CD4-positive, alpha-beta T cell treated with Interleukin-21 for 1 hour (primary cell): ENCODE data around the gene FAM13C.

Experiments used
- DNase-seq: peaks from one replicate; pipeline ENCODE4 v3.0.0-alpha.2; 2020

FAM13C gene

GRCh38 chr10:59360605-59361405 is 1.5 kb downstream of the FAM13C start:
- DNase-seq, result no peak

GRCh38 chr10:59358576-59358975 is 3.8 kb downstream of the FAM13C start:
- DNase-seq, result no peak

- no peak for DNase-seq
Observed at GRCh38 chr10:59354434-59354833, 7.9 kb downstream of the FAM13C start.

GRCh38 chr10:59350558-59350957 is 11.8 kb downstream of the FAM13C start:
- no peak for DNase-seq

GRCh38 chr10:59346321-59346720 is 16.0 kb downstream of the FAM13C start:
- DNase-seq, result no peak

- no peak for DNase-seq
Observed at GRCh38 chr10:59342723-59343122, 19.6 kb downstream of the FAM13C start.

- no peak for DNase-seq
Observed at GRCh38 chr10:59342000-59342399, 20.3 kb downstream of the FAM13C start.

- DNase-seq, result no peak
Observed at GRCh38 chr10:59340285-59340684, 22.1 kb downstream of the FAM13C start.

GRCh38 chr10:59339351-59339750 is 23.0 kb downstream of the FAM13C start:
- no peak for DNase-seq

GRCh38 chr10:59337201-59337652 is 25.1 kb downstream of the FAM13C start:
- DNase-seq, result no peak

GRCh38 chr10:59336632-59337031 is 25.7 kb downstream of the FAM13C start:
- no peak for DNase-seq

GRCh38 chr10:59335497-59335896 is 26.9 kb downstream of the FAM13C start:
- no peak for DNase-seq

- no peak for DNase-seq
Observed at GRCh38 chr10:59333701-59334100, 28.6 kb downstream of the FAM13C start.

- DNase-seq, result no peak
Observed at GRCh38 chr10:59332581-59332980, 29.8 kb downstream of the FAM13C start.

- DNase-seq, result no peak
Observed at GRCh38 chr10:59331661-59332060, 30.7 kb downstream of the FAM13C start.

GRCh38 chr10:59325116-59325515 is 37.2 kb downstream of the FAM13C start:
- no peak for DNase-seq

- no peak for DNase-seq
Observed at GRCh38 chr10:59324597-59324996, 37.8 kb downstream of the FAM13C start.

- no peak for DNase-seq
Observed at GRCh38 chr10:59323831-59324401, 38.4 kb downstream of the FAM13C start.

GRCh38 chr10:59323036-59323459 is 39.3 kb downstream of the FAM13C start:
- DNase-seq, result no peak

- no peak for DNase-seq
Observed at GRCh38 chr10:59322131-59322530, 40.2 kb downstream of the FAM13C start.

- no peak for DNase-seq
Observed at GRCh38 chr10:59320355-59320754, 42.0 kb downstream of the FAM13C start.

- DNase-seq, result no peak
Observed at GRCh38 chr10:59319854-59320253, 42.5 kb downstream of the FAM13C start.

- DNase-seq, result no peak
Observed at GRCh38 chr10:59317066-59317465, 45.3 kb downstream of the FAM13C start.

- DNase-seq, result no peak
Observed at GRCh38 chr10:59315465-59315864, 46.9 kb downstream of the FAM13C start.

- no peak for DNase-seq
Observed at GRCh38 chr10:59314268-59314667, 48.1 kb downstream of the FAM13C start.
